OCI-LY7 (cell line): ENCODE results near the gene WASF2. TPM values are rescaled to one million over a fixed set of nuclear protein-coding genes. Genes with fewer than 3 reads are reported as not detected.

Experiments used
- BruUV-seq: library from RNA; stranded (reverse); fragments of 400-500 nt; replicated peaks from 2 replicates; lab custom pipeline; 2021; lab: Mats Ljungman, UMichigan
- CTCF ChIA-PET: fragments of 300-600 bp; sonication (Branson Sonifier 250); formaldehyde crosslinking; loops from one replicate; lab custom pipeline; 2022; ENCODE audit warnings: antibody characterized with exemption; ENCODE audit not compliant: unreplicated experiment; lab: Charles Lee
- POLR2A ChIA-PET: fragments of 300-600 bp; sonication (Branson Sonifier 250); formaldehyde crosslinking; loops from one replicate; lab custom pipeline; 2022; ENCODE audit warnings: antibody characterized with exemption; lab: Charles Lee
- DNase-seq: peaks from one replicate; pipeline ENCODE4 v3.0.0-alpha.2; 2015; ENCODE audit warnings: low spot score
- H2AFZ ChIP-seq: fragments of 200-600 bp; sonication (generic), shearing (Covaris generic); 2 replicates; pipeline ENCODE4 v1.6.1; 2014; ENCODE audit warnings: mild to moderate bottlenecking, antibody characterized with exemption, low read length, moderate library complexity
- H3K27ac ChIP-seq: fragments of 200-600 bp; sonication (generic); 2 replicates; pipeline ENCODE4 v1.5.1; 2014; ENCODE audit warnings: mixed run types, low read depth, mild to moderate bottlenecking, moderate library complexity, low read length, inconsistent platforms; ENCODE audit not compliant: poor library complexity, severe bottlenecking
- H3K36me3 ChIP-seq: fragments of 200-600 bp; sonication (generic); 2 replicates; pipeline ENCODE4 v1.6.1; 2014; ENCODE audit warnings: mild to moderate bottlenecking, antibody characterized with exemption, low read length, moderate library complexity, mixed read lengths; ENCODE audit not compliant: insufficient read depth
- H3K4me1 ChIP-seq: fragments of 200-600 bp; sonication (generic); 2 replicates; pipeline ENCODE4 v1.5.1; 2014; ENCODE audit warnings: mild to moderate bottlenecking, low read length; ENCODE audit not compliant: insufficient read depth, poor library complexity, severe bottlenecking
- H3K4me2 ChIP-seq: fragments of 200-600 bp; sonication (generic); 2 replicates; pipeline ENCODE4 v1.6.1; 2014; ENCODE audit warnings: mild to moderate bottlenecking, low read length
- H3K4me3 ChIP-seq: fragments of 200-600 bp; sonication (generic); 2 replicates; pipeline ENCODE4 v1.5.1; 2014; ENCODE audit warnings: mild to moderate bottlenecking, low read depth, low read length; ENCODE audit not compliant: poor library complexity, severe bottlenecking
- H3K79me2 ChIP-seq: fragments of 200-600 bp; sonication (generic); 2 replicates; pipeline ENCODE4 v1.6.1; 2016; ENCODE audit warnings: low read depth, mild to moderate bottlenecking, low read length, moderate library complexity, mixed read lengths; ENCODE audit not compliant: insufficient read depth
- H3K9me2 ChIP-seq: fragments of 200-600 bp; sonication (generic); 2 replicates; pipeline ENCODE4 v1.6.1; 2016; ENCODE audit warnings: mild to moderate bottlenecking, low read length, mixed read lengths; ENCODE audit not compliant: insufficient read depth
- H3K9me3 ChIP-seq: fragments of 200-600 bp; sonication (generic); 2 replicates; pipeline ENCODE4 v1.6.1; 2014; ENCODE audit warnings: mild to moderate bottlenecking, mixed run types, low read length, mixed read lengths
- H4K20me1 ChIP-seq: fragments of 200-600 bp; sonication (generic); 2 replicates; pipeline ENCODE4 v1.6.1; 2014; ENCODE audit warnings: mild to moderate bottlenecking, antibody characterized with exemption, low read length, moderate library complexity, mixed read lengths; ENCODE audit not compliant: insufficient read depth
- EZH2phosphoT487 ChIP-seq: fragments of 200-600 bp; sonication (generic); IDR thresholded peaks from 2 replicates; pipeline ENCODE4 v1.6.1; 2018; ENCODE audit warnings: low read depth, borderline replicate concordance, mild to moderate bottlenecking, mixed run types, antibody characterized with exemption, low read length, moderate library complexity, mixed read lengths
- intact Hi-C: fragments of 100-400 bp; cut with micrococcal nuclease; formaldehyde crosslinking; loops from one replicate; pipeline ENCODE4 v1.10.0; 2022; ENCODE audit not compliant: unreplicated experiment
- total RNA-seq, 2 experiments: library from RNA; depleted of rRNA in 1 of 2; stranded (reverse); fragments of >200 nt in 1 of 2; shearing (Covaris generic) in 1 of 2; gene quantifications; 2 replicates each; pipeline ENCODE4 v1.2.3, GENCODE V29; 2014 to 2022
- TF ChIP-seq, protein P1 (sequence below): fragments of 200-600 bp; sonication (generic); conservative IDR thresholded peaks from 2 replicates; pipeline ENCODE4 v1.5.1; 2014; ENCODE audit warnings: mild to moderate bottlenecking, antibody characterized with exemption, low read length, moderate library complexity, mixed read lengths

The WASF2 gene
- total RNA-seq, 2 experiments from 2014 or later, result 26.9 to 106 TPM

DNA sequence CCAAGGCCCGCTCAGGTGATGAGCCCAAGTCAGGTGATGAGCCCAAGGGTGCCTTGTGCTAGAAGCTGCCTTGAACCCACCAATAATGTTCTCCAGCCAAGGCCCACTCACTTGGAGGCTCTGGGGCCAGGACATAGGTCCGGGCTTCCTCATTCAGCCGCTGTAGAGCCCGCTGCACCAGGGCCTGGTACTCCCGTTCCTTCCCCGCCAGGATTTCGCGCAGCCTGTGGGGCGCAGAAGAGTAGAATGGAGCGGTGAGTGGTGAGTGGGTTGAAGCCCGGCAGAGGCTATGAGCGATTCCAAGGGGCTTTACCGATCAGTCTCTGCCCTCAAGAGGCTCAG lies 133.7 kb downstream of the WASF2 start:
- peak overlapping the region; percentile 65 for H3K4me3 ChIP-seq
- peak overlapping the region; percentile 84 for H3K4me2 ChIP-seq
- POLR2A ChIA-PET, result no interaction called here
- no peak overlapping the region for H3K27ac ChIP-seq
- no peaks in the 10 kb centered on the region for H3K36me3 ChIP-seq
- H3K9me3 ChIP-seq, result no peaks in the 10 kb centered on the region
- H2AFZ ChIP-seq, result no peak overlapping the region
- TF ChIP-seq EZH2phosphoT487, result no peak
- DNase-seq, result no peak
- peaks cover 26% of the 10 kb centered on the region for H3K4me1 ChIP-seq
- no peaks in the 10 kb centered on the region for H3K79me2 ChIP-seq
- H4K20me1 ChIP-seq, result no peaks in the 10 kb centered on the region
- no peaks in the 10 kb centered on the region for H3K9me2 ChIP-seq
- CTCF ChIA-PET, result interaction anchor here (1.0 to 1.6 kb wide), 2 partner anchors 43 to 60 kb away, joined by 3 to 5 read pairs; no protein-coding TSS in a partner anchor
- intact Hi-C loops, result loop anchor here (10.0 kb wide), 1 partner anchor 51 kb away; no protein-coding TSS in a partner anchor
- no TSS peak for BruUV-seq

- H3K27ac ChIP-seq, result no peak overlapping the region
- H3K4me2 ChIP-seq, result no peak overlapping the region
- no peak overlapping the region for H3K4me3 ChIP-seq
- POLR2A ChIA-PET, result interaction anchor here (0.9 kb wide), 1 partner anchor 249 kb away, joined by 4 read pairs; the partner anchor contains the start of gene AHDC1
- H3K79me2 ChIP-seq, result no peaks in the 10 kb centered on the region
- BruUV-seq, result no TSS peak
- H2AFZ ChIP-seq, result no peak overlapping the region
- CTCF ChIA-PET, result no interaction called here
- H3K9me2 ChIP-seq, result no peaks in the 10 kb centered on the region
- H3K36me3 ChIP-seq, result no peaks in the 10 kb centered on the region
- peaks cover 26% of the 10 kb centered on the region for H3K4me1 ChIP-seq
- no peak for DNase-seq
- no peaks in the 10 kb centered on the region for H4K20me1 ChIP-seq
- TF ChIP-seq, protein P1, sequence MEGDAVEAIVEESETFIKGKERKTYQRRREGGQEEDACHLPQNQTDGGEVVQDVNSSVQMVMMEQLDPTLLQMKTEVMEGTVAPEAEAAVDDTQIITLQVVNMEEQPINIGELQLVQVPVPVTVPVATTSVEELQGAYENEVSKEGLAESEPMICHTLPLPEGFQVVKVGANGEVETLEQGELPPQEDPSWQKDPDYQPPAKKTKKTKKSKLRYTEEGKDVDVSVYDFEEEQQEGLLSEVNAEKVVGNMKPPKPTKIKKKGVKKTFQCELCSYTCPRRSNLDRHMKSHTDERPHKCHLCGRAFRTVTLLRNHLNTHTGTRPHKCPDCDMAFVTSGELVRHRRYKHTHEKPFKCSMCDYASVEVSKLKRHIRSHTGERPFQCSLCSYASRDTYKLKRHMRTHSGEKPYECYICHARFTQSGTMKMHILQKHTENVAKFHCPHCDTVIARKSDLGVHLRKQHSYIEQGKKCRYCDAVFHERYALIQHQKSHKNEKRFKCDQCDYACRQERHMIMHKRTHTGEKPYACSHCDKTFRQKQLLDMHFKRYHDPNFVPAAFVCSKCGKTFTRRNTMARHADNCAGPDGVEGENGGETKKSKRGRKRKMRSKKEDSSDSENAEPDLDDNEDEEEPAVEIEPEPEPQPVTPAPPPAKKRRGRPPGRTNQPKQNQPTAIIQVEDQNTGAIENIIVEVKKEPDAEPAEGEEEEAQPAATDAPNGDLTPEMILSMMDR, result no peak
- TF ChIP-seq EZH2phosphoT487, result no peak
- intact Hi-C loops, result loop anchor here (10.0 kb wide), 1 partner anchor 51 kb away; no protein-coding TSS in a partner anchor
- no peaks in the 10 kb centered on the region for H3K9me3 ChIP-seq
Measured at GRCh38 chr1:27355683-27356082, 134.3 kb downstream of the WASF2 start.

Other genes starting within 250 kb of the WASF2 start
- 32.8 and 43.4 TPM in 2 replicates for gene TMEM222, start 168.0 kb downstream of the WASF2 start, total RNA-seq (2014; rRNA removed; shearing (Covaris generic))
- gene TMEM222, start 168.0 kb downstream of the WASF2 start, total RNA-seq (2022), result 29.5 and 30.9 TPM in 2 replicates
- gene SYTL1, start 148.1 kb downstream of the WASF2 start, total RNA-seq (2014; rRNA removed; shearing (Covaris generic)), result 67.9 and 117 TPM in 2 replicates
- 81.7 and 91.6 TPM in 2 replicates for gene SYTL1, start 148.1 kb downstream of the WASF2 start, total RNA-seq (2022)
- 5.9 and 10.0 TPM in 2 replicates for gene MAP3K6, start 123.2 kb downstream of the WASF2 start, total RNA-seq (2014; rRNA removed; shearing (Covaris generic))
- 8.0 and 11.3 TPM in 2 replicates for gene MAP3K6, start 123.2 kb downstream of the WASF2 start, total RNA-seq (2022)
- not detected in 2 replicates for gene FCN3, start 115.3 kb downstream of the WASF2 start, total RNA-seq (2014; rRNA removed; shearing (Covaris generic))
- not detected in 2 replicates for gene FCN3, start 115.3 kb downstream of the WASF2 start, total RNA-seq (2022)
- gene CD164L2, start 106.8 kb downstream of the WASF2 start, total RNA-seq (2014; rRNA removed; shearing (Covaris generic)), result 0.13 TPM in 1 of 2 replicates, not detected in the other
- gene CD164L2, start 106.8 kb downstream of the WASF2 start, total RNA-seq (2022), result not detected in 2 replicates
- 0.21 and 0.32 TPM in 2 replicates for gene GPR3, start 97.5 kb downstream of the WASF2 start, total RNA-seq (2014; rRNA removed; shearing (Covaris generic))
- 0.22 and 0.25 TPM in 2 replicates for gene GPR3, start 97.5 kb downstream of the WASF2 start, total RNA-seq (2022)
- 5.5 and 6.5 TPM in 2 replicates for gene AHDC1, start 114.0 kb upstream of the WASF2 start, total RNA-seq (2014; rRNA removed; shearing (Covaris generic))
- 8.4 and 13.8 TPM in 2 replicates for gene AHDC1, start 114.0 kb upstream of the WASF2 start, total RNA-seq (2022)
- 2.2 and 4.1 TPM in 2 replicates for gene FGR, start 145.0 kb upstream of the WASF2 start, total RNA-seq (2014; rRNA removed; shearing (Covaris generic))
- 0.98 and 1.2 TPM in 2 replicates for gene FGR, start 145.0 kb upstream of the WASF2 start, total RNA-seq (2022)
- 7.7 and 9.5 TPM in 2 replicates for gene IFI6, start 182.0 kb upstream of the WASF2 start, total RNA-seq (2014; rRNA removed; shearing (Covaris generic))
- 6.0 and 6.8 TPM in 2 replicates for gene IFI6, start 182.0 kb upstream of the WASF2 start, total RNA-seq (2022)
- gene FAM76A, start 235.8 kb upstream of the WASF2 start, total RNA-seq (2014; rRNA removed; shearing (Covaris generic)), result 18.6 and 24.6 TPM in 2 replicates
- 16.3 and 19.6 TPM in 2 replicates for gene FAM76A, start 235.8 kb upstream of the WASF2 start, total RNA-seq (2022)